DOHH2 (cell line): ENCODE data around the gene TBC1D22A.

Experiments used
- H3F3A ChIP-seq: fragments of 200-600 bp; sonication (generic), shearing (Covaris generic); 2 replicates; pipeline ENCODE4 v1.6.0; 2016; ENCODE audit warnings: antibody characterized with exemption, mild to moderate bottlenecking; ENCODE audit not compliant: control insufficient read depth, insufficient read depth
- H3K27ac ChIP-seq: fragments of 200-600 bp; sonication (generic); 2 replicates; pipeline ENCODE4 v1.5.1; 2014; ENCODE audit warnings: low read depth, mild to moderate bottlenecking, low read length, moderate library complexity
- H3K27me3 ChIP-seq: fragments of 200-600 bp; sonication (generic); 2 replicates; pipeline ENCODE4 v1.6.1; 2014; ENCODE audit warnings: mild to moderate bottlenecking, low read length, mixed read lengths; ENCODE audit not compliant: control insufficient read depth
- H3K36me3 ChIP-seq: fragments of 200-600 bp; sonication (generic); 2 replicates; pipeline ENCODE4 v1.6.1; 2014; ENCODE audit warnings: mild to moderate bottlenecking, low read length, moderate library complexity, mixed read lengths; ENCODE audit not compliant: control insufficient read depth
- H3K4me1 ChIP-seq: fragments of 200-600 bp; sonication (generic); 2 replicates; pipeline ENCODE4 v1.6.1; 2014; ENCODE audit warnings: mild to moderate bottlenecking, low read length, mixed read lengths; ENCODE audit not compliant: control insufficient read depth
- H3K4me2 ChIP-seq: fragments of 200-600 bp; sonication (generic); 2 replicates; pipeline ENCODE4 v1.6.0; 2014; ENCODE audit warnings: mild to moderate bottlenecking, low read length, moderate library complexity
- H3K4me3 ChIP-seq: fragments of 200-600 bp; sonication (generic); 2 replicates; pipeline ENCODE4 v1.5.1; 2014; ENCODE audit warnings: mild to moderate bottlenecking, low read length, mixed read lengths
- H3K79me2 ChIP-seq: fragments of 200-600 bp; sonication (generic); 2 replicates; pipeline ENCODE4 v1.6.1; 2014; ENCODE audit warnings: mild to moderate bottlenecking, low read length, mixed read lengths; ENCODE audit not compliant: control insufficient read depth
- H3K9me2 ChIP-seq: fragments of 200-600 bp; sonication (generic); replicated peaks from 2 replicates; pipeline ENCODE4 v1.6.1; 2014; ENCODE audit warnings: mild to moderate bottlenecking, low read length, mixed read lengths; ENCODE audit not compliant: control insufficient read depth
- H3K9me3 ChIP-seq: fragments of 200-600 bp; sonication (generic); 2 replicates; pipeline ENCODE4 v1.6.1; 2014; ENCODE audit warnings: antibody characterized with exemption, low read length, mixed read lengths; ENCODE audit not compliant: control insufficient read depth, insufficient read depth
- H4K20me1 ChIP-seq: fragments of 200-600 bp; sonication (generic); 2 replicates; pipeline ENCODE4 v1.6.0; 2014; ENCODE audit warnings: low read depth, mild to moderate bottlenecking, antibody characterized with exemption, low read length, moderate library complexity; ENCODE audit not compliant: control insufficient read depth, insufficient read depth
- CTCF ChIP-seq: fragments of 200-600 bp; sonication (generic); IDR thresholded peaks from one replicate; pipeline ENCODE4 v1.5.1; 2014; ENCODE audit warnings: antibody characterized with exemption, mild to moderate bottlenecking, low read depth, low read length; ENCODE audit not compliant: poor library complexity, severe bottlenecking
- EZH2phosphoT487 ChIP-seq: fragments of 200-600 bp; sonication (generic); IDR thresholded peaks from 2 replicates; pipeline ENCODE4 v1.6.1; 2017; ENCODE audit warnings: borderline replicate concordance, mild to moderate bottlenecking, antibody characterized with exemption, low read length, moderate library complexity, mixed read lengths

Gene TBC1D22A

GRCh38 chr22:46933040-46933930, 170.8 kb downstream of the TBC1D22A start:
- H3K36me3 ChIP-seq = peaks cover 59% of the 10 kb centered on the region
- H3K27me3 ChIP-seq = no peaks in the 10 kb centered on the region
- peaks cover 3% of the 10 kb centered on the region; the same call in 1 of the 2 replicates for H3F3A ChIP-seq
- H3K9me2 ChIP-seq = no peaks in the 10 kb centered on the region
- no peaks in the 10 kb centered on the region for H3K9me3 ChIP-seq
- H4K20me1 ChIP-seq = peaks cover 3% of the 10 kb centered on the region; the same call in 1 of the 2 replicates
- TF ChIP-seq CTCF = no peak
- no peak for TF ChIP-seq EZH2phosphoT487
- no peak overlapping the region for H3K27ac ChIP-seq
- H3K4me3 ChIP-seq = no peak overlapping the region
- H3K79me2 ChIP-seq = peaks cover 27% of the 10 kb centered on the region
- no peak overlapping the region for H3K4me2 ChIP-seq
- H3K4me1 ChIP-seq = no peaks in the 10 kb centered on the region

- peaks cover 3% of the 10 kb centered on the region; the same call in 1 of the 2 replicates for H4K20me1 ChIP-seq
- peaks cover 27% of the 10 kb centered on the region for H3K79me2 ChIP-seq
- H3K27me3 ChIP-seq = no peaks in the 10 kb centered on the region
- no peak overlapping the region for H3K4me2 ChIP-seq
- H3K4me3 ChIP-seq = no peak overlapping the region
- H3K4me1 ChIP-seq = no peaks in the 10 kb centered on the region
- H3F3A ChIP-seq = no peaks in the 10 kb centered on the region
- TF ChIP-seq EZH2phosphoT487 (no peak), CTCF (no peak)
- no peaks in the 10 kb centered on the region for H3K9me3 ChIP-seq
- H3K36me3 ChIP-seq = peaks cover 51% of the 10 kb centered on the region
- H3K9me2 ChIP-seq = no peaks in the 10 kb centered on the region
- H3K27ac ChIP-seq = no peak overlapping the region
Observed at GRCh38 chr22:46934172-46934745, 171.8 kb downstream of the TBC1D22A start.

GRCh38 chr22:46934746-46935491, 172.5 kb downstream of the TBC1D22A start:
- Histone ChIP-seq H3K9me2 (no peaks in the 10 kb centered on the region), H3K27ac (no peak overlapping the region), H3K79me2 (peaks cover 21% of the 10 kb centered on the region), H3K4me1 (no peaks in the 10 kb centered on the region), H3F3A (no peaks in the 10 kb centered on the region), H3K4me3 (no peak overlapping the region), H3K36me3 (peaks cover 51% of the 10 kb centered on the region), H3K4me2 (no peak overlapping the region), H4K20me1 (peaks cover 3% of the 10 kb centered on the region; the same call in 1 of the 2 replicates), H3K27me3 (no peaks in the 10 kb centered on the region), H3K9me3 (no peaks in the 10 kb centered on the region)
- TF ChIP-seq CTCF (no peak), EZH2phosphoT487 (no peak)
